NCI-H226 (cell line): ENCODE data around the gene TTC28.

ENCODE experiments used
- DNase-seq: peaks from one replicate; pipeline ENCODE4 v3.0.0-alpha.2; 2015

Gene TTC28

GRCh38 chr22:28031383-28031922 is 648.2 kb downstream of the TTC28 start:
- no peak for DNase-seq

- no peak for DNase-seq
Measured at GRCh38 chr22:28030473-28030872, 649.2 kb downstream of the TTC28 start.

GRCh38 chr22:28029956-28030355 is 649.7 kb downstream of the TTC28 start:
- DNase-seq: no peak

GRCh38 chr22:28029201-28029948 is 650.3 kb downstream of the TTC28 start:
- peak; percentile 25 for DNase-seq

GRCh38 chr22:28027453-28028448 is 651.9 kb downstream of the TTC28 start:
- DNase-seq: no peak

GRCh38 chr22:28025866-28026575 is 653.6 kb downstream of the TTC28 start:
- no peak for DNase-seq

GRCh38 chr22:28025333-28025732 is 654.3 kb downstream of the TTC28 start:
- DNase-seq: no peak

GRCh38 chr22:28024422-28024888 is 655.2 kb downstream of the TTC28 start:
- no peak for DNase-seq

- no peak for DNase-seq
Measured at GRCh38 chr22:28023774-28024173, 655.9 kb downstream of the TTC28 start.

- no peak for DNase-seq
Measured at GRCh38 chr22:28023036-28023435, 656.6 kb downstream of the TTC28 start.

- DNase-seq: no peak
Measured at GRCh38 chr22:28021998-28022660, 657.5 kb downstream of the TTC28 start.

GRCh38 chr22:28021116-28021997 is 658.3 kb downstream of the TTC28 start:
- DNase-seq: no peak

GRCh38 chr22:28019881-28020861 is 659.5 kb downstream of the TTC28 start:
- peak; percentile 25 for DNase-seq

GRCh38 chr22:28019360-28019759 is 660.3 kb downstream of the TTC28 start:
- no peak for DNase-seq

GRCh38 chr22:28018461-28018927 is 661.1 kb downstream of the TTC28 start:
- DNase-seq: no peak

- no peak for DNase-seq
Measured at GRCh38 chr22:28017859-28018258, 661.8 kb downstream of the TTC28 start.

GRCh38 chr22:28017558-28017820 is 662.2 kb downstream of the TTC28 start:
- no peak for DNase-seq

GRCh38 chr22:28016781-28017557 is 662.7 kb downstream of the TTC28 start:
- DNase-seq: no peak
